ENCODE measurements around the gene TEX2.

- no peak for TF ChIP-seq CTCF (conservative IDR thresholded peaks at IDR 0.05; ENCODE audit: low read depth in 2 of 2)
- no peak for TF ChIP-seq POLR2AphosphoS5 (IDR thresholded peaks at IDR 0.05; ENCODE audit: low read depth)
- TF ChIP-seq EZH2 (IDR thresholded peaks at IDR 0.05; ENCODE audit: low read depth, unreplicated experiment): no peak
- TF ChIP-seq EZH2phosphoT487 (IDR thresholded peaks at IDR 0.05; ENCODE audit: unreplicated experiment): no peak
- no peak for TF ChIP-seq REST (IDR thresholded peaks at IDR 0.05; ENCODE audit: unreplicated experiment)
- TF ChIP-seq ETS1 (IDR thresholded peaks at IDR 0.05): no peak
- TF ChIP-seq JUNB (IDR thresholded peaks at IDR 0.05; ENCODE audit: unreplicated experiment): no peak
- TF ChIP-seq ZNF331 (CRISPR knock-in tag; IDR thresholded peaks at IDR 0.05; ENCODE audit: low read depth): no peak
- no peak for TF ChIP-seq NANOG (IDR thresholded peaks at IDR 0.05; ENCODE audit: borderline replicate concordance)
- TF ChIP-seq CREB1 (CRISPR knock-in tag; IDR thresholded peaks at IDR 0.05; ENCODE audit: low read depth): no peak
- TF ChIP-seq ZNF462 (CRISPR knock-in tag; IDR thresholded peaks at IDR 0.05): no peak
- TF ChIP-seq ZNF114 (CRISPR knock-in tag; IDR thresholded peaks at IDR 0.05): no peak
- TF ChIP-seq STAT1 (IDR thresholded peaks at IDR 0.05; ENCODE audit: unreplicated experiment): no peak
Observed at GRCh38 chr17:64219571-64219970, 43.5 kb downstream of the TEX2 start.
